Epidermal melanocyte (primary cell): ENCODE data around the gene CPVL.

Source experiments
- DNase-seq: peaks from one replicate; pipeline ENCODE4 v3.0.0; 2011; ENCODE audit warnings: low spot score; ENCODE audit not compliant: insufficient read length

Gene CPVL

DNA sequence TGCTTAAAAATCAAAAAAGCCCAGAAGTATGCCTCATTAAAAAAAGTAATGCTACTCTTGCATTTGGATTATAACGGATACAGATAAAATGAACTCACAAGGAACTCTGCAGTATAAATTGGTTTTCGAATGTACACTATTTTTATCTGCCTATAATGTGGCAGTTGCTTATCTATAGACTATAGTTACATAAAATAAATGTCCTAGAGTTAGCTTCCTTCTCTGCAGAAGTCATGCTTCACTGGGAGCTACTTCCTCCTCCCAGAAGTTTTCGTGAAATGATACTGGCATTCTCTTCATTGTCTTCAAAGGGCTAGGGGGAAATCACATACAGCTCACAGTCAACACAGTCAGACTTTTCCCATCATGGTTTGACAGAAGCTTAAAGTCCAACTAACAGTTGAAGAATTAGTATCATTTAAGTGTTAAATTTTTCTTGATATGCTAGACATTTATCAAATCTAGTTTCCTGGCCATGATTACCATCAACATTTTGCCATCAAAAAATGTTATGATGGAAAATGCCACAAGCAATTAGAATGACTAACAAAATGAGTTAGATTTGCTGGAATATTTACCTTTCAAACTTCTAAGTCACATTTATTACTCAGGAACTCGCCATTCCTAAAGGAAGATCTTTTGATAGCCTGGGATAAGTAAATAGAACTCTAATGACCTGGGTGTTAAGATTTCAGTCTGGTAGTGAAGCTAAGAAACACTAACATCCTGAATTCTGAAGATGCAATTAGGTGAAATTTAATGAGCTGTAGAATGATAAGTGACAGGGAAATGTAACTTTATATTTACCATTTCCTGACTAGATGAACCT, 100.9 kb downstream of the CPVL start:
- DNase-seq, result no peak

- DNase-seq, result no peak
Measured at GRCh38 chr7:29044554-29044953, 101.8 kb downstream of the CPVL start.

GRCh38 chr7:29043576-29043975, 102.8 kb downstream of the CPVL start:
- no peak for DNase-seq

DNA sequence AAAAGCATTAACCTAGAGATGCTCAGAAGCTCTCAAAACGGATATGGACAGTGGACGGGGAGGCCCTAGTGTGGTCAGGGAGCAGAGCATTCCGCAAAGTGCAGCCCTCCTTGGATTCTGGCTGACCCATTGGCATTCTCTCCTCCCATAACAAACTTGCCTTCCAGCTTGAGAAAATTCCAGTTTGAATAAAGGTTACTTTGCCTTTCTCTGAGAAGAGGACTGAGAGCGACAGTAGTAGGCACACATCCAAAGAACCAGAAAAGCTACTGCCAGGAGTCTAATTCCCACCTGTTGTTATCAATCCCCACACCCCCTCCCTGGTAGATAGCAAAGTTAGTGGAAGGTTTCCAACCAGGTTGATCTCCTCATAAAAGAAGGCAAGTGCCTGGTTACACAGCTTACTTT, 103.5 kb downstream of the CPVL start:
- DNase-seq, result no peak

DNA sequence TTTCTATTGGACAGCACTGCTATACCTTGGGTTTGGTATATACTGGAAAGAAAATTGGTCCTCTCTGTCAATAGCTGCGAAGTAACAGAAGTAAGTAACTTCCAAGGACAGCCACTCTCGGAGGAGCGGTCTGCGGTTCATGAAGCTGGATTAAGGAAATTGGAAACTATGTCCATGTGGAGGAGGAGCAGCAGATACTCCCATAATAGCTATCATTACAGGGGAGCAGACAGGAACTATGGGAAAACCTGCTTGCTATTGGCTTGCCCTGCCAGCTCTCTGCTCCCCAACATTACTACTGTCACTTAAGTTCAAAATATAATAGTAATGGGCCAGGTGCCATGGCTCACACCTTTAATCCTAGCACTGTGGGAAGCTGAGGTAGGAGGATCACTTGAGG, 104.3 kb downstream of the CPVL start:
- DNase-seq, result no peak

DNA sequence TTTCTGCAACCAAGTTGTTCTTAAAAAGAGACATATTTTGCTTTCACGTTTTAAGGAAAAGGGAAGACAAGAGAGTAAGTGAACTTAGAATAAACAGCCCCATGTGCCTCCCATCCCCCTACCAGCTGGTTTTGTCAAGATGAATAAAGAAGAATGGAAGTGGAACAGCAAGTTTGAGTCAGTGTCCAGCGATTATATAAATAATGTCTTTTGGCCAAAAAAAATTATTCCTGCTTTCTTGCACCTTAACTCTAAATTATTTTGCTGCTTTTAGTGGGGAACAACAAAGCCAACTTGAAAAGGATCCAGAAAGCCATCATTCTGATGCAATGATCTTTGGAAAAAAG, 105.8 kb downstream of the CPVL start:
- DNase-seq, result no peak

DNA sequence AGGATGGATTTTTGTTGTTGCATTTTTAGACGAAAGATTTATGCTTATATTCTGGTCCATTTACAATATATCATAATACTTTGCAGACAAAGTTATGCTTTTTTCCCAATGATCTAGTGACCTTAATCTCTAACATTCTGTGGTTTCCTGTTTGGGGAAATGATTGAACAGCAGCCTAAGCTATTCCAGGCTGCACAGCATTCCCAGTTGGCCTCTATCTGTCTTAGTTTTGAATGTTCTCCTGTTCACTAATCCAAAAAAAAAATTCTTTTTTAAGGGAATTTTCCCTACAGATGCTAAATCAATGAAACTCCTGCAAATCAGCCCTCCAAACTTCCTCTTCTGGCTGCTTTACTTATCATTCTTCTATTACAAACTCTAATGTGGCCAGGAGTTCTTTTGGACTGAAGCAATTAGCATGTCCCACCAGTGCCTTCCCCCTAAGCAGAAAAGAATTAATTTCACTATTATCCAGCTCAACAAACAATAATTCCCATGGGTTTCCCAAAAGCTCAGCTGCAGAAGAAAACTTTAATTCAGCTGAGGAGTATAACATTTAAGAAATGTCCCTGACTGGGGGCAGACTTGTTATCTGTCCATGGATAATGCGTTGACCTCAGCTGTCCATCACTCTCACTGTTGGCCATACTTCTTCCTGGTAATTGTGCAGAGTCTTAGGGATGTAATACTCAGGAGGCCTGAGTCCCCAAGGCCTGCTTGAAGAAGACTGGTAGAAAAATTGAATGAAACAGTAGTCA, 106.3 kb downstream of the CPVL start:
- DNase-seq, result no peak

GRCh38 chr7:29038463-29038862, 107.9 kb downstream of the CPVL start:
- no peak for DNase-seq

- DNase-seq, result peak; percentile 33
Measured at GRCh38 chr7:29035044-29035740, 111.1 kb downstream of the CPVL start.

GRCh38 chr7:29033584-29033983, 112.8 kb downstream of the CPVL start:
- no peak for DNase-seq

DNA sequence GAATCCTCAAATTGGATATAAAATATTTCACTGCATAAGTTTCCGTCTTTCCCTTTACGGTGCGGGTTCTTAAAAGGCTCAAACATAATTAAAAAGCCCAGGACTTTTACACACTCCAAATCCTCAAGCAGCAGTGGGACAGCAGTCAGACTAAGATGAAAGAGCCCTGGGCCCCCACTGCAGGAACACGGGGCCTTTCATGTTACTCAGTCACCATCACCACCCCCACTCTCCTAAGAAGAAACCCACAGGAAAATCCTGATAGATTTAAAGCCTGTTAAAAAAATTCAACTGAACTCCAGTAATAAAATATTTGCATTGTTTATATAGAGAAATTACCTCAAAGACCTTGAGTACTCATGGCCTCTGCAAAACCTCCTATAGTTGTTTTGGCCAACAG, 114.2 kb downstream of the CPVL start:
- DNase-seq, result no peak

DNA sequence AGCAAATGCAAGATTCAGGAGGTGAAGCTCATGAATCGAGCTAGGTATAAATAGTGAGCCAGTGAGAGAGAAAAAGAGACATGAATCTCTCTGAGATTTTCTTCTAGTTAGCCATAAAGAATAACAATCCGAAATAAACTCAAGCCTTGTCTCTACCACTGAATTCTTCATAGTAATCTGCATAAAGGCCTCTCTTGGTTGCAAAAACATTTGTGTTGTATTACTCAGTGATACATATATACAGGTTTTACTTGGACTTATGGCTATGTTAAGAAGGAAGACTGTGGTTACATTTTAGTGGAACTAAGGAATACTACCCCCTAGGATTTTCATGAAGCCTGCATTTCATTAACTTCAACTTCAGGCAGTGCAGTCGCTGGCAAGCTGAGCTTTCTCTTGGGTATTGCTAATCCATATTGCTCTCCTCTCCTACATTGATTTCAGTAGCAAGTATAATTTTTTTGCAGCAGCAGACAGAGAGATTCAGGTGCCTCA, 115.5 kb downstream of the CPVL start:
- no peak for DNase-seq

- no peak for DNase-seq
Measured at GRCh38 chr7:29022291-29022988, 123.9 kb downstream of the CPVL start.

GRCh38 chr7:29019896-29020295, 126.4 kb downstream of the CPVL start:
- DNase-seq, result no peak

DNA sequence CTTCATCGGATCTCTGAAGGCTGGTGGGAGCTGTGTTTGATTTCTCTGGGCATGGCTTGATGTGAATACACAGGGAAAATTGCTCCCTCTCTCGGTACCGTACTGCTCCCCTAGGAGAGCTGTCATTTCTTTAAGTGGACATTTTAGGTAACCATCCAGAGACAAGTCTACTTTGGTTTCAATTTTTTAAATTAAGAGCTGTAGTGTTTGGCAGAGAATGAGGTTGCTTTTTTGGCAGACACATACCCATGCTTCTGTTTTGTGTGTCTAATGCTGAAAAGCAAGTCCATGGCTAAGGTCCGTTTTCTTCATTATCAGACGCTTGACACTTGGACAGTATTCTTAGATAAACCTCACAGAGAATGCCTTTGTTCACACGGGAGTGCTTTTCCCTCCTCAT, 127.0 kb downstream of the CPVL start:
- no peak for DNase-seq

DNA sequence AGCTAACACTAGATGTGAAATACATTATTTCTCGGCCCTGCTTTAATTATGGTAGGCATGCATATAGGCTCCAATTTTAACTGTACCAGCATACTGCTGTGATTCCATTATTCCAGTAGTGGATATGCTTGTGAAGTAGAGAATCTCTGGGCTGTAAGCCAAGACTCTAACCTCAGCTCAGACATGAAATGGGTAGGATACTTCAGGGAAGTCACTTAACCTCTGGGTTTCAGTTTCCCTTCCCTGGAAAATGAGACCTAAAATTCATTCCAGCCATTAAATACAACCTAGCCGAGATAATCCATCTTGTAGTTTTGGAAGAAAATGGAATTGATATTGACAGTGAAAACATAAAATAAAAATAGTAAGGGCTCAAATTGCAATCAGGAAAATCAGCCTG, 128.6 kb downstream of the CPVL start:
- DNase-seq, result no peak

DNA sequence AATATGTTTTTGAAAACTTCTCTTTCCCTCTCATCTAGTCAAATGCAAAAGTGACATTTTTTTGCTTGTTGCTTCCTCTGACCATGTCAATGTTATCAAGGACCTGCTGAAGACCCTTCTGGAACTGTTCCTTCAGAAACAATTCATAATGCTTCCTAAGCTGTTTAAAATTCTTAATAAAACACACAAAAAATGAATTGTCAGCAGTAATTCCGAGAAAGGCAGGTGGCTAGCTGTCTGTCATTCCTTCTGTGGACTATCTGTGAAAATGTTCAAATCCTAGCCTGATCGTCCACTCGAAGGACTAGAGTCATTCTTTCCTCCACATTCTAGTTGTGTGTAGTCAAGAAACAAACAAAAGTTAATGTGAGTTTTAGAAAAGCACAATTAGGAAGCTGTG, 131.6 kb downstream of the CPVL start:
- DNase-seq, result no peak

DNA sequence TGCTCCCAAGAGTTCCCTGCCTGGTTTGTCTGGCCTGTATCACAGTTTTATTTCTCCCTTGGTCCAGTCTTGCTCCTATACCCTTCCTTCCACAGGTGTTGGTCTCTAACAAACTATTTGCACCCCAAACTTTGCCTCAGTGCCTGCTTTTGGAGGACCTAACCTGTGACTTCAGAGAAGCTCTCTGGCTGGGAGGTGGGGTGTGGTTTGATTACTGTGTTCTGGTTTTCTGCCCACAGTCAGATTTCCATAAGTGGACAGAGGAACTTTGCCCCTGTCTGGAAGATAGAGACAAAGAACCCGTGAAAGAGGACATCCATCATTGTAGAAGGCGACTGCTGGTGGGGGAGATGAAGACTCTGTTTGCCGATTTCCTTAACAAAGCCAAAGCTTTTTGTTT, 132.4 kb downstream of the CPVL start:
- DNase-seq, result no peak

DNA sequence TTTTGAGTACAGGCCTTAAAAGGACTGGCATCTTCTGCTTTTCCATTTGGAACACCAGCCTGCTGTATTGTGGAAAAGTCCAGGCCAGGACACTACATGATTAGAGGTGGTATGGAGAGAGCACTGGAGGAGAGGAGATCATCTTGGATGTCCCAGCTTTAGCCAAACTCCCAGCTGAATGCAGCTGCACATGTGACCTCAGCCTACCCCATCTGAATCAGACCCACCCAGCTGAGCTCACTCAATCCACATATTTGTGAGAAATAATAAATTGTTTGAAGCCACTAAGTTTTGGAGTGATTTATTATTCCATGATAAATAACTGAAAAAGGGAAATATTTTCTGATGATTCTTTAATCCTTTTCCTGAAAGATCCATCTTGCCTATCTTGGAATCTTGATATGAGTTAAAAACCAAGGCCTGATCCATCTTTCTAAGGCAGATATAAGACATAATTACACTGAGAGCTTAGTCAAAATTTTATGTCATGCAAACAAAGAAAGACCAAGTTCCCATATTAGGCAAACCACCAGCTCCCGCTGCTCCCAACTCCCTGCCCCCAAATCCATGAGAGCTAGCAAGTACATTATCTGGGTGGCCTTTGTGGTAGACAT, 133.1 kb downstream of the CPVL start:
- DNase-seq, result no peak

DNA sequence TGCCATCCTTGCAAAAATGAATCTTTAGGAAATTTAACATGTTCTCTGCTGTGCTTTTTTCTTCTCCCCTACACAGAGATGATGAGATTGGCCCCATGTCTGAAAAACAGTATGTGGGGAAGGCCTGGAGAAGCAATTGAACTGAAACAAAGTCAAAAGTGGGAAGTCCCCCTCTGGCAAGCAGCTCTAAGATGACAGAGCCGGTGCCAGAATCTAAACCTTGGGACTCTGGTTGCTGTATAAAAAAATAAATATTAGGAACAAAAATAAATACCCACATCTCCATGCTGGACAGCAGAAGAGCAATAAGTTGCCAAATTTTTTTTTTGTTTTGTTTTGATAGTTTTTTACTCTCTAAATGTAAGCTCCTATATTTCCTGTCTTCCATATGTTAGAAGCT, 136.4 kb downstream of the CPVL start:
- DNase-seq, result no peak

DNA sequence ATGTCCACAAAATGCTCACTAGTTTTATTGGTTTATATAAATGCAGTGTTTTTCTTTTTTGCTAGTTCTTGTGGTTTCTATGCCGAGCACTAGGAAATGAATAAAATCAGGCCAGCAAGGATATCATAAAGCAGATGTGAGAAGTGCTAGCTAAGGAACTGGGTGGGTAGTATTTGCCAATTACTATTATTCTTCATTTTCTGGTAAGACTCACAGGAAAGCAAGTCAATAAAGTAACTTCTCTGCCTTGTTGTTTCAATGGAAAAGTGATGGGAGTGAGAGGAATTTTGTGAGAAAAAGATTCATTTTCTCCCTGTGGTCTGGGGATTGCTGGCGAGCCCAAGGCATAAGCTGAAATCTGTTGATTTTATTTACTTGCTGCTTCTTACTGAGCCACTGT, 137.7 kb downstream of the CPVL start:
- DNase-seq, result no peak
